ENCODE results near the gene BCL11B. TPM values are rescaled to one million over a fixed set of nuclear protein-coding genes. Genes with fewer than 3 reads are reported as not detected.

Gene BCL11B
- total and polyA plus RNA-seq, 9 of the 15 experiments (the other 6 are each of a cell fraction or from before 2014, with no cell fraction given): 0.09 TPM; not detected in 8

DNA sequence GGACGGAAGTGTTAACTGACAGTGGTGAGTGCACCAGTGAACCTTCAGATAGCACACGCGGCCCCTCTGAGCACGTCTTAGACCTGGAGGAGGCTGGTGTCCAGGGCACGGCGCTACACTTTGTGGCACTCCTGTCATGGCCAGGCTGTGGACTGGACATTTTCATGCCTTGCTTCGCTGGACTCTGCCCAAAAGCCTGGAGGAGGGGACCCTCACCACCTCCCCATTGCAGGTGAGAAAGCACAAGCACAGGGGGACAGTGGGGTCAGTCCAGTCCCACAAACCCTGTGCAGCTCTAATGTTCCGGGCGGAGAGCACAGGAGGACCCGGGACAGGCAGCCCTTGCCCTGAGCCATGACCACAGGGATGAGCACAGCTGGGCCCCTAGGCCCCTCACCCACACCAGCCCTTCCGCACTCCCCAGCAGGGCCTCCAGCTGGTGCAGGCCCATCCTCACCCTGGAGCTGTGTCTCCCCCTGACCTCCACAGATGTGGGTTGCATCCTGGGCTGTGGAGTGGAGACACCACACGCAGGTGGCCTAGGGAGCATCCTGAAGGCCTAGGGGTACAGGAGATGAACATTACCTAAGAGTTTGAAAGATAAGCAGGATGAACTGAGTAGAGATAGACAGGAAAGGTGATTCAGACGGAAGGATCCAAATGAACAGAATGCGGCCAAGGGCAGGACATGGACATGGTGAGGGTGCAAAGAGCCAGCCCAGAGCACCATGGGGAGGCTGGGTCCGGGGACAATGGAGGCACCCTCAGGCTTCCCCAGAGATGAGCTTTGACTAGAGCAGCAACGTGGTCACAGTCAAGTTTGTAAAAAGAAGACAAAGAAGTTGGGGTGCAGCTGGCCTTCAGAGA is 132.8 kb downstream of the BCL11B start:
- DNase-seq (ENCODE audit: extremely low read depth in 1 of 4, low spot score in 3 of 4) (no peak), ATAC-seq (no peak), FAIRE-seq (no peak)
- Histone ChIP-seq H2AFZ (ENCODE audit: low read depth, low read length) (no peak overlapping the region), H4K20me1 (replicated peaks; ENCODE audit: control insufficient read depth, insufficient read depth, low read length) (no peaks in the 10 kb centered on the region), H3K9ac (ENCODE audit: insufficient read depth in 1 of 2, low read depth in 2 of 2, low read length in 2 of 2) (no peak overlapping the region), H3K4me3 (no peak overlapping the region), H3K27ac (ENCODE audit: extremely low read depth, low read depth, low read length) (no peak overlapping the region), H3K79me2 (ENCODE audit: control insufficient read depth, insufficient read depth, low read length) (no peaks in the 10 kb centered on the region), H3K36me3 (ENCODE audit: control insufficient read depth, insufficient read depth, low read length) (no peaks in the 10 kb centered on the region), H3K4me1 (replicated peaks in 1 of 2; ENCODE audit: control insufficient read depth in 2 of 2, insufficient read depth in 2 of 2, low read length in 2 of 2) (no peaks in the 10 kb centered on the region), H3K9me1 (ENCODE audit: control insufficient read depth, insufficient read depth, low read length) (no peaks in the 10 kb centered on the region), H3K9me3 (replicated peaks; ENCODE audit: control insufficient read depth, insufficient read depth, low read depth, low read length) (no peaks in the 10 kb centered on the region), H3K27me3 (ENCODE audit: control insufficient read depth in 2 of 2, insufficient read depth in 2 of 2, low read length in 2 of 2) (peaks cover 0 to 7% of the 10 kb centered on the region in 2 experiments; a peak in 2 of 5 replicates), H3K4me2 (ENCODE audit: insufficient read depth, low read length) (no peak overlapping the region)
- ChIA-PET POLR2A (interaction anchor here (0.6 kb wide), 1 partner anchor 8 kb away, joined by 3 read pairs; no protein-coding TSS in a partner anchor), CTCF (ENCODE audit: low intra/inter-chr PET ratio) (no interaction called here)
- intact Hi-C loops (cut with micrococcal nuclease) (no loop called here), in situ Hi-C loops (cut with MboI) (no loop called here)
- BruUV-seq (replicated peaks): no TSS peak
- WGBS (ENCODE audit: insufficient coverage, low coverage, missing lambda C conversion rate): 1% methylated on average over 11 of the region's 16 CpGs
- TF ChIP-seq MECOM (CRISPR knock-in tag; IDR thresholded peaks at IDR 0.05) (no peak), HNRNPLL (IDR thresholded peaks at IDR 0.05; ENCODE audit: low read depth, low read length, poor library complexity, severe bottlenecking) (no peak), ZNF165 (CRISPR knock-in tag; IDR thresholded peaks at IDR 0.05; ENCODE audit: borderline replicate concordance) (no peak), NR2F6 (CRISPR knock-in tag; IDR thresholded peaks at IDR 0.05) (no peak), SP1 (CRISPR knock-in tag; IDR thresholded peaks at IDR 0.05) (no peak), EP300 (IDR thresholded peaks at IDR 0.05; ENCODE audit: low read length) (no peak), HMGN3 (IDR thresholded peaks at IDR 0.05; ENCODE audit: borderline replicate concordance, extremely low read depth, insufficient read length, low read depth, low read length) (no peak), ZNF23 (CRISPR knock-in tag; IDR thresholded peaks at IDR 0.05) (no peak), BRCA1 (IDR thresholded peaks at IDR 0.05) (no peak), BRCA1 (CRISPR knock-in tag; IDR thresholded peaks at IDR 0.05) (no peak), ZBTB17 (CRISPR knock-in tag; IDR thresholded peaks at IDR 0.05) (no peak), CHD2 (IDR thresholded peaks at IDR 0.05; ENCODE audit: low read depth, low read length) (no peak)
- TF ChIP-seq, protein P1, sequence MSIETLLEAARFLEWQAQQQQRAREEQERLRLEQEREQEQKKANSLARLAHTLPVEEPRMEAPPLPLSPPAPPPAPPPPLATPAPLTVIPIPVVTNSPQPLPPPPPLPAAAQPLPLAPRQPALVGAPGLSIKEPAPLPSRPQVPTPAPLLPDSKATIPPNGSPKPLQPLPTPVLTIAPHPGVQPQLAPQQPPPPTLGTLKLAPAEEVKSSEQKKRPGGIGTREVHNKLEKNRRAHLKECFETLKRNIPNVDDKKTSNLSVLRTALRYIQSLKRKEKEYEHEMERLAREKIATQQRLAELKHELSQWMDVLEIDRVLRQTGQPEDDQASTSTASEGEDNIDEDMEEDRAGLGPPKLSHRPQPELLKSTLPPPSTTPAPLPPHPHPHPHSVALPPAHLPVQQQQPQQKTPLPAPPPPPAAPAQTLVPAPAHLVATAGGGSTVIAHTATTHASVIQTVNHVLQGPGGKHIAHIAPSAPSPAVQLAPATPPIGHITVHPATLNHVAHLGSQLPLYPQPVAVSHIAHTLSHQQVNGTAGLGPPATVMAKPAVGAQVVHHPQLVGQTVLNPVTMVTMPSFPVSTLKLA (conservative IDR thresholded peaks at IDR 0.05): no peak
- TF ChIP-seq, protein P2, sequence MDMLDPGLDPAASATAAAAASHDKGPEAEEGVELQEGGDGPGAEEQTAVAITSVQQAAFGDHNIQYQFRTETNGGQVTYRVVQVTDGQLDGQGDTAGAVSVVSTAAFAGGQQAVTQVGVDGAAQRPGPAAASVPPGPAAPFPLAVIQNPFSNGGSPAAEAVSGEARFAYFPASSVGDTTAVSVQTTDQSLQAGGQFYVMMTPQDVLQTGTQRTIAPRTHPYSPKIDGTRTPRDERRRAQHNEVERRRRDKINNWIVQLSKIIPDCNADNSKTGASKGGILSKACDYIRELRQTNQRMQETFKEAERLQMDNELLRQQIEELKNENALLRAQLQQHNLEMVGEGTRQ (CRISPR knock-in tag; IDR thresholded peaks at IDR 0.05): no peak
- TF ChIP-seq, protein P3, sequence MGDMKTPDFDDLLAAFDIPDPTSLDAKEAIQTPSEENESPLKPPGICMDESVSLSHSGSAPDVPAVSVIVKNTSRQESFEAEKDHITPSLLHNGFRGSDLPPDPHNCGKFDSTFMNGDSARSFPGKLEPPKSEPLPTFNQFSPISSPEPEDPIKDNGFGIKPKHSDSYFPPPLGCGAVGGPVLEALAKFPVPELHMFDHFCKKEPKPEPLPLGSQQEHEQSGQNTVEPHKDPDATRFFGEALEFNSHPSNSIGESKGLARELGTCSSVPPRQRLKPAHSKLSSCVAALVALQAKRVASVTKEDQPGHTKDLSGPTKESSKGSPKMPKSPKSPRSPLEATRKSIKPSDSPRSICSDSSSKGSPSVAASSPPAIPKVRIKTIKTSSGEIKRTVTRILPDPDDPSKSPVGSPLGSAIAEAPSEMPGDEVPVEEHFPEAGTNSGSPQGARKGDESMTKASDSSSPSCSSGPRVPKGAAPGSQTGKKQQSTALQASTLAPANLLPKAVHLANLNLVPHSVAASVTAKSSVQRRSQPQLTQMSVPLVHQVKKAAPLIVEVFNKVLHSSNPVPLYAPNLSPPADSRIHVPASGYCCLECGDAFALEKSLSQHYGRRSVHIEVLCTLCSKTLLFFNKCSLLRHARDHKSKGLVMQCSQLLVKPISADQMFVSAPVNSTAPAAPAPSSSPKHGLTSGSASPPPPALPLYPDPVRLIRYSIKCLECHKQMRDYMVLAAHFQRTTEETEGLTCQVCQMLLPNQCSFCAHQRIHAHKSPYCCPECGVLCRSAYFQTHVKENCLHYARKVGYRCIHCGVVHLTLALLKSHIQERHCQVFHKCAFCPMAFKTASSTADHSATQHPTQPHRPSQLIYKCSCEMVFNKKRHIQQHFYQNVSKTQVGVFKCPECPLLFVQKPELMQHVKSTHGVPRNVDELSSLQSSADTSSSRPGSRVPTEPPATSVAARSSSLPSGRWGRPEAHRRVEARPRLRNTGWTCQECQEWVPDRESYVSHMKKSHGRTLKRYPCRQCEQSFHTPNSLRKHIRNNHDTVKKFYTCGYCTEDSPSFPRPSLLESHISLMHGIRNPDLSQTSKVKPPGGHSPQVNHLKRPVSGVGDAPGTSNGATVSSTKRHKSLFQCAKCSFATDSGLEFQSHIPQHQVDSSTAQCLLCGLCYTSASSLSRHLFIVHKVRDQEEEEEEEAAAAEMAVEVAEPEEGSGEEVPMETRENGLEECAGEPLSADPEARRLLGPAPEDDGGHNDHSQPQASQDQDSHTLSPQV (IDR thresholded peaks at IDR 0.05): no peak
